ENCODE data around the gene AKTIP.
A peak's percentile ranks its signal among the peaks of the same experiment; 100 is the strongest.

The AKTIP gene

GRCh38 chr16:53476867-53477266, 26.1 kb downstream of the AKTIP start:
- no peak for DNase-seq

GRCh38 chr16:53465606-53466280, 37.3 kb downstream of the AKTIP start:
- DNase-seq = no peak

GRCh38 chr16:53458635-53459034, 44.4 kb downstream of the AKTIP start:
- no peak for DNase-seq

GRCh38 chr16:53457670-53458069, 45.3 kb downstream of the AKTIP start:
- DNase-seq = peak; percentile 91

- DNase-seq = peak; percentile 79
These were observed 46.4 kb downstream of the AKTIP start for GRCh38 chr16:53456625-53457024.

GRCh38 chr16:53453928-53454327, 49.1 kb downstream of the AKTIP start:
- DNase-seq = peak; percentile 18

- no peak for DNase-seq
These were observed 53.0 kb downstream of the AKTIP start for GRCh38 chr16:53449816-53450517.

GRCh38 chr16:53446090-53446489, 56.9 kb downstream of the AKTIP start:
- no peak for DNase-seq

- no peak for DNase-seq
These were observed 57.5 kb downstream of the AKTIP start for GRCh38 chr16:53445534-53445933.
